HepG2 (cell line): Measurements from ENCODE around the gene PLCG1. TPM values are rescaled to one million over a fixed set of nuclear protein-coding genes. Genes with fewer than 3 reads are reported as not detected.
A peak's percentile ranks its signal among the peaks of the same experiment; 100 is the strongest.

Experiments used
- ATM ChIP-seq: fragments of 450-650 bp; IDR thresholded peaks from 2 replicates; pipeline ENCODE4 v1.7.1; 2017; ENCODE audit warnings: mild to moderate bottlenecking, borderline replicate concordance
- CERS6 ChIP-seq: sonication (generic); formaldehyde crosslinking; IDR thresholded peaks from 2 replicates; pipeline ENCODE4 v1.5.0; 2020; ENCODE audit warnings: missing genetic modification reagents
- DRAP1 ChIP-seq: IDR thresholded peaks from 2 replicates; pipeline ENCODE4 v1.6.1; 2016; ENCODE audit warnings: missing genetic modification reagents, missing compliant biosample characterization
- FOXK2 ChIP-seq: fragments of 450-650 bp; IDR thresholded peaks from 2 replicates; pipeline ENCODE4 v1.6.1; 2016
- HNRNPUL1 ChIP-seq: fragments of 200-400 bp; formaldehyde crosslinking; IDR thresholded peaks from 2 replicates; pipeline ENCODE4 v1.6.1; 2017; ENCODE audit warnings: low read depth, mild to moderate bottlenecking, low read length, moderate library complexity
- JUN ChIP-seq: sonication (generic); formaldehyde crosslinking; IDR thresholded peaks from 2 replicates; pipeline ENCODE4 v1.4.0; 2020; ENCODE audit warnings: mild to moderate bottlenecking, missing genetic modification reagents
- MEIS2 ChIP-seq: sonication (generic); formaldehyde crosslinking; IDR thresholded peaks from 2 replicates; pipeline ENCODE4 v1.9.0; 2021; ENCODE audit warnings: mild to moderate bottlenecking, missing genetic modification reagents
- MLX ChIP-seq: IDR thresholded peaks from 2 replicates; pipeline ENCODE4 v1.6.1; 2016
- MTERF4 ChIP-seq: sonication (generic); formaldehyde crosslinking; IDR thresholded peaks from 2 replicates; pipeline ENCODE4 v1.8.0; 2023; ENCODE audit warnings: mild to moderate bottlenecking, missing genetic modification reagents
- NR3C1 ChIP-seq: sonication (generic); formaldehyde crosslinking; IDR thresholded peaks from 2 replicates; pipeline ENCODE4 v1.4.0; 2020; ENCODE audit warnings: missing genetic modification reagents
- PHF5A ChIP-seq: IDR thresholded peaks from one replicate; pipeline ENCODE4 v1.6.1; 2018; ENCODE audit warnings: low read depth, missing genetic modification reagents; ENCODE audit not compliant: unreplicated experiment
- POGZ ChIP-seq: sonication (generic); formaldehyde crosslinking; IDR thresholded peaks from 2 replicates; pipeline ENCODE4 v1.4.0; 2020; ENCODE audit warnings: mild to moderate bottlenecking, missing genetic modification reagents
- RCOR2 ChIP-seq: IDR thresholded peaks from 2 replicates; pipeline ENCODE4 v1.6.1; 2016; ENCODE audit warnings: missing biosample characterization, missing genetic modification reagents
- RXRA ChIP-seq: sonication (generic); formaldehyde crosslinking; IDR thresholded peaks from 2 replicates; pipeline ENCODE4 v1.5.1; 2020; ENCODE audit warnings: missing genetic modification reagents
- SALL1 ChIP-seq: sonication (generic); formaldehyde crosslinking; IDR thresholded peaks from 2 replicates; pipeline ENCODE4 v1.8.0; 2022; ENCODE audit warnings: mild to moderate bottlenecking, missing genetic modification reagents
- SIN3A ChIP-seq: IDR thresholded peaks from 2 replicates; pipeline ENCODE4 v1.6.1; 2011; ENCODE audit warnings: low read depth, mild to moderate bottlenecking, control low read depth, low read length, borderline replicate concordance
- SMAD1 ChIP-seq: sonication (generic); formaldehyde crosslinking; IDR thresholded peaks from 2 replicates; pipeline ENCODE4 v1.4.0; 2020; ENCODE audit warnings: missing genetic modification reagents, low read depth, mild to moderate bottlenecking, borderline replicate concordance
- SRSF4 ChIP-seq: fragments of 200-400 bp; formaldehyde crosslinking; IDR thresholded peaks from one replicate; pipeline ENCODE4 v1.6.1; 2018; ENCODE audit warnings: mild to moderate bottlenecking, low read depth, low read length, moderate library complexity; ENCODE audit not compliant: poor library complexity, severe bottlenecking
- SRSF9 ChIP-seq: fragments of 200-400 bp; formaldehyde crosslinking; IDR thresholded peaks from 2 replicates; pipeline ENCODE4 v1.6.1; 2018; ENCODE audit warnings: borderline replicate concordance, mild to moderate bottlenecking, low read depth, low read length; ENCODE audit not compliant: insufficient read depth, poor library complexity, severe bottlenecking
- ZBTB38 ChIP-seq: sonication (generic); formaldehyde crosslinking; IDR thresholded peaks from 2 replicates; pipeline ENCODE4 v1.5.1; 2020; ENCODE audit warnings: mild to moderate bottlenecking, missing genetic modification reagents
- ZFP90 ChIP-seq: sonication (generic); formaldehyde crosslinking; IDR thresholded peaks from 2 replicates; pipeline ENCODE4 v1.8.0; 2022; ENCODE audit warnings: missing genetic modification reagents, mild to moderate bottlenecking, inconsistent platforms, borderline replicate concordance
- ZNF274 ChIP-seq: sonication (generic); formaldehyde crosslinking; IDR thresholded peaks from 2 replicates; pipeline ENCODE4 v1.5.1; 2020; ENCODE audit warnings: mild to moderate bottlenecking, missing genetic modification reagents
- ZNF331 ChIP-seq: sonication (generic); formaldehyde crosslinking; IDR thresholded peaks from 2 replicates; pipeline ENCODE4 v1.4.0; 2020; ENCODE audit warnings: missing genetic modification reagents
- ZNF468 ChIP-seq: sonication (generic); formaldehyde crosslinking; IDR thresholded peaks from 2 replicates; pipeline ENCODE4 v1.8.0; 2022; ENCODE audit warnings: mild to moderate bottlenecking, moderate library complexity, missing genetic modification reagents
- ZNF75D ChIP-seq: sonication (generic); formaldehyde crosslinking; IDR thresholded peaks from 2 replicates; pipeline ENCODE4 v1.8.1; 2023; ENCODE audit warnings: missing genetic modification reagents, mild to moderate bottlenecking, borderline replicate concordance
- ZNF772 ChIP-seq: sonication (generic); formaldehyde crosslinking; IDR thresholded peaks from 2 replicates; pipeline ENCODE4 v1.5.0; 2020; ENCODE audit warnings: mild to moderate bottlenecking, missing genetic modification reagents
- ZNF773 ChIP-seq: sonication (generic); formaldehyde crosslinking; IDR thresholded peaks from 2 replicates; pipeline ENCODE4 v1.4.0; 2020; ENCODE audit warnings: missing genetic modification reagents, borderline replicate concordance
- polyA plus RNA-seq, 8 experiments: library from polyadenylated mRNA; depleted of rRNA in 3 of 8; stranded (reverse) in 7 of 8; unstranded in 1 of 8; fragments of >200 nt; fragmentation: Illumina TruSeq in 4 of 8; extraction: Trizol in 4 of 8; gene quantifications; 2 replicates each; pipeline versions ENCODE4 v1.2.1 to v1.2.3, GENCODE V29; 2011 to 2016; ENCODE audit warnings: low read depth in 4 of 8, missing spikeins in 1 of 8, mixed read lengths in 1 of 8; ENCODE audit not compliant: insufficient read depth in 1 of 8
- total RNA-seq, 5 experiments: library from RNA; depleted of rRNA; stranded (reverse); fragments of >200 nt; fragmentation: Illumina TruSeq; extraction: Trizol; gene quantifications; 2 replicates each; pipeline ENCODE4 v1.2.3, GENCODE V29; 2016; ENCODE audit warnings: low read depth in 1 of 5

The PLCG1 gene
- total and polyA plus RNA-seq, 2 of the 13 experiments (the other 11 are each of a cell fraction or from before 2014, with no cell fraction given): 85.3 to 158 TPM

- peak; percentile 85 for TF ChIP-seq DRAP1 (CRISPR knock-in tag)
- peak; percentile 91 for TF ChIP-seq PHF5A (CRISPR knock-in tag)
- no peak for TF ChIP-seq MTERF4 (CRISPR knock-in tag)
- TF ChIP-seq NR3C1 (CRISPR knock-in tag): no peak
- peak; percentile 67; the same call in 1 of the 2 replicates for TF ChIP-seq HNRNPUL1
- TF ChIP-seq RCOR2 (CRISPR knock-in tag): no peak
- no peak for TF ChIP-seq MLX (CRISPR knock-in tag)
- TF ChIP-seq SRSF9: no peak
- TF ChIP-seq ATM: no peak
- no peak for TF ChIP-seq ZNF75D (CRISPR knock-in tag)
- TF ChIP-seq ZNF331 (CRISPR knock-in tag): peak; percentile 24; the same call in 1 of the 2 replicates
- 0 out of 2 replicates have a peak, but pooled peaks have one; percentile 23 for TF ChIP-seq ZNF468
- TF ChIP-seq ZNF772 (CRISPR knock-in tag): peak; percentile 97
- peak; percentile 86 for TF ChIP-seq SALL1
- TF ChIP-seq CERS6 (CRISPR knock-in tag): peak; percentile 73; the same call in 1 of the 2 replicates
- TF ChIP-seq ZFP90 (CRISPR knock-in tag): peak; percentile 73
- TF ChIP-seq SMAD1 (CRISPR knock-in tag): peak; percentile 78; the same call in 1 of the 2 replicates
- TF ChIP-seq JUN: no peak; the same call in none of the 2 replicates
- TF ChIP-seq FOXK2: no peak
- no peak for TF ChIP-seq SRSF4
- TF ChIP-seq RXRA: peak; percentile 80; the same call in 1 of the 2 replicates
- TF ChIP-seq POGZ: peak; percentile 73
- TF ChIP-seq SIN3A: peak; percentile 69; the same call in 1 of the 2 replicates
- peak; percentile 72 for TF ChIP-seq ZNF274 (CRISPR knock-in tag)
- peak; percentile 46; the same call in 1 of the 2 replicates for TF ChIP-seq ZNF773
- peak; percentile 95 for TF ChIP-seq MEIS2 (CRISPR knock-in tag)
- peak; percentile 24; the same call in 1 of the 2 replicates for TF ChIP-seq ZBTB38 (CRISPR knock-in tag)
Observed at GRCh38 chr20:41136680-41137613, at the start of gene PLCG1 (continued).
